Trophoblast cell (in vitro differentiated cells and primary cell): ENCODE data around the gene KANSL1.
"Not testable (repeated sequence)": the region's sequence is repeated elsewhere in the genome, so short reads cannot be mapped to it uniquely, and the experiment has no call there.

Source experiments
- DNase-seq, 2 donors: peaks; one replicate each; pipeline ENCODE4 v3.0.0-alpha.2; 2016
- H2AFZ ChIP-seq: 2 replicates; pipeline ENCODE4 v1.6.1; 2013; ENCODE audit warnings: low read length, moderate library complexity, mild to moderate bottlenecking; ENCODE audit not compliant: insufficient read depth, poor library complexity
- H2AK5ac ChIP-seq: 2 replicates; pipeline ENCODE4 v1.6.1; 2013; ENCODE audit warnings: mild to moderate bottlenecking, low read length
- H2BK120ac ChIP-seq: 2 replicates; pipeline ENCODE4 v1.6.1; 2013; ENCODE audit warnings: low read length, mild to moderate bottlenecking, moderate library complexity; ENCODE audit not compliant: insufficient read depth, poor library complexity
- H2BK12ac ChIP-seq: 2 replicates; pipeline ENCODE4 v1.6.1; 2013; ENCODE audit warnings: mild to moderate bottlenecking, low read length, moderate library complexity
- H2BK5ac ChIP-seq: 2 replicates; pipeline ENCODE4 v1.6.1; 2013; ENCODE audit warnings: low read length, low read depth, moderate library complexity, mild to moderate bottlenecking; ENCODE audit not compliant: poor library complexity
- H3K14ac ChIP-seq: 2 replicates; pipeline ENCODE4 v1.6.1; 2013; ENCODE audit warnings: mild to moderate bottlenecking, low read length
- H3K18ac ChIP-seq: 2 replicates; pipeline ENCODE4 v1.6.1; 2013; ENCODE audit warnings: mild to moderate bottlenecking, low read length
- H3K23ac ChIP-seq: 2 replicates; pipeline ENCODE4 v1.6.1; 2013; ENCODE audit warnings: low read length
- H3K27ac ChIP-seq: 2 replicates; pipeline ENCODE4 v1.5.1; 2013; ENCODE audit warnings: low read depth, mild to moderate bottlenecking, inconsistent platforms, low read length, moderate library complexity
- H3K27me3 ChIP-seq: 2 replicates; pipeline ENCODE4 v1.6.1; 2013; ENCODE audit warnings: inconsistent platforms, mild to moderate bottlenecking, low read length, moderate library complexity; ENCODE audit not compliant: insufficient read depth
- H3K36me3 ChIP-seq, 2 experiments: 1 replicate in 1 of 2; 2 replicates in 1 of 2; pipeline ENCODE4 v1.6.1; 2013; ENCODE audit warnings: low read length in 2 of 2, mild to moderate bottlenecking in 2 of 2, moderate library complexity in 1 of 2; ENCODE audit not compliant: insufficient read depth in 2 of 2, control insufficient read depth in 1 of 2
- H3K4ac ChIP-seq: 2 replicates; pipeline ENCODE4 v1.6.1; 2013; ENCODE audit warnings: low read depth, mild to moderate bottlenecking, low read length, moderate library complexity
- H3K4me1 ChIP-seq, 2 experiments: 1 replicate in 1 of 2; 2 replicates in 1 of 2; pipeline ENCODE4 v1.6.1; 2013; ENCODE audit warnings: low read length in 2 of 2, mild to moderate bottlenecking in 2 of 2, moderate library complexity in 1 of 2; ENCODE audit not compliant: insufficient read depth in 2 of 2, control insufficient read depth in 1 of 2
- H3K4me2 ChIP-seq: 2 replicates; pipeline ENCODE4 v1.6.1; 2013; ENCODE audit warnings: inconsistent platforms, mild to moderate bottlenecking, low read length, moderate library complexity
- H3K4me3 ChIP-seq: 2 replicates; pipeline ENCODE4 v1.5.1; 2013; ENCODE audit warnings: mild to moderate bottlenecking, low read depth, low read length, inconsistent platforms
- H3K79me1 ChIP-seq: one replicate; pipeline ENCODE4 v1.6.1; 2013; ENCODE audit warnings: low read length
- H3K79me2 ChIP-seq: 2 replicates; pipeline ENCODE4 v1.6.1; 2013; ENCODE audit warnings: low read length, mild to moderate bottlenecking; ENCODE audit not compliant: control insufficient read depth, insufficient read depth, poor library complexity
- H3K9ac ChIP-seq: 2 replicates; pipeline ENCODE4 v1.6.1; 2013; ENCODE audit warnings: mild to moderate bottlenecking, low read length
- H3K9me3 ChIP-seq: 2 replicates; pipeline ENCODE4 v1.6.1; 2013; ENCODE audit warnings: low read depth, mild to moderate bottlenecking, control low read depth, inconsistent platforms, low read length; ENCODE audit not compliant: insufficient read depth
- H4K12ac ChIP-seq: 2 replicates; pipeline ENCODE4 v1.6.1; 2013; ENCODE audit warnings: low read depth, mild to moderate bottlenecking, low read length, moderate library complexity
- H4K8ac ChIP-seq: 2 replicates; pipeline ENCODE4 v1.6.1; 2013; ENCODE audit warnings: low read depth, mild to moderate bottlenecking, low read length, moderate library complexity
- H4K91ac ChIP-seq: one replicate; pipeline ENCODE4 v1.6.1; 2013; ENCODE audit warnings: low read depth, mild to moderate bottlenecking, low read length, moderate library complexity
- WGBS: extraction: QIAGEN DNeasy Blood & Tissue Kit; methylation state at CpG from one replicate; pipeline ENCODE4 v1.1.7; 2013; ENCODE audit warnings: missing lambda C conversion rate; ENCODE audit not compliant: insufficient read length, insufficient coverage; ENCODE audit errors: extremely low coverage; 5-methylcytosine and 5-hydroxymethylcytosine counted together

Gene KANSL1

GRCh38 chr17:46223041-46223440, 29.8 kb upstream of the KANSL1 start:
- not testable (repeated sequence) for H3K4me3 ChIP-seq, H3K27ac ChIP-seq, H4K91ac ChIP-seq, DNase-seq, H2BK5ac ChIP-seq, H2BK120ac ChIP-seq, H3K27me3 ChIP-seq, H4K8ac ChIP-seq, H3K9me3 ChIP-seq, H3K4me2 ChIP-seq, H2BK12ac ChIP-seq, H3K23ac ChIP-seq, H3K79me2 ChIP-seq, H4K12ac ChIP-seq, H3K4me1 ChIP-seq, H3K14ac ChIP-seq, H3K9ac ChIP-seq, H3K79me1 ChIP-seq, H3K4ac ChIP-seq, H3K18ac ChIP-seq, H2AFZ ChIP-seq, H2AK5ac ChIP-seq
- H3K36me3 ChIP-seq = peaks cover 8 to 11% of the 10 kb centered on the region in 2 experiments
- no CpG with 5 or more reads among the region's 2 CpGs for WGBS

- H3K18ac ChIP-seq = no peak overlapping the region
- no peak overlapping the region for H3K4ac ChIP-seq
- H3K14ac ChIP-seq = no peak overlapping the region
- no peak for DNase-seq
- H3K9ac ChIP-seq = no peak overlapping the region
- WGBS = no CpG with 5 or more reads among the region's 3 CpGs
- H3K36me3 ChIP-seq = peaks cover 10 to 24% of the 10 kb centered on the region in 2 experiments
- no peak overlapping the region for H3K27ac ChIP-seq
- H2BK120ac ChIP-seq = no peak overlapping the region
- H3K79me1 ChIP-seq = no peaks in the 10 kb centered on the region
- H3K4me2 ChIP-seq = no peak overlapping the region
- no peaks in the 10 kb centered on the region for H3K9me3 ChIP-seq
- H3K23ac ChIP-seq = no peak overlapping the region
- no peak overlapping the region for H4K8ac ChIP-seq
- H2AK5ac ChIP-seq = no peak overlapping the region
- H2BK5ac ChIP-seq = no peak overlapping the region
- H3K4me3 ChIP-seq = no peak overlapping the region
- H3K79me2 ChIP-seq = no peaks in the 10 kb centered on the region
- H3K4me1 ChIP-seq = no peaks in the 10 kb centered on the region
- H4K91ac ChIP-seq = no peak overlapping the region
- no peak overlapping the region for H4K12ac ChIP-seq
- H3K27me3 ChIP-seq = no peaks in the 10 kb centered on the region
- H2AFZ ChIP-seq = no peak overlapping the region
- H2BK12ac ChIP-seq = no peak overlapping the region
Observed at GRCh38 chr17:46216682-46217081, 23.5 kb upstream of the KANSL1 start.

DNA sequence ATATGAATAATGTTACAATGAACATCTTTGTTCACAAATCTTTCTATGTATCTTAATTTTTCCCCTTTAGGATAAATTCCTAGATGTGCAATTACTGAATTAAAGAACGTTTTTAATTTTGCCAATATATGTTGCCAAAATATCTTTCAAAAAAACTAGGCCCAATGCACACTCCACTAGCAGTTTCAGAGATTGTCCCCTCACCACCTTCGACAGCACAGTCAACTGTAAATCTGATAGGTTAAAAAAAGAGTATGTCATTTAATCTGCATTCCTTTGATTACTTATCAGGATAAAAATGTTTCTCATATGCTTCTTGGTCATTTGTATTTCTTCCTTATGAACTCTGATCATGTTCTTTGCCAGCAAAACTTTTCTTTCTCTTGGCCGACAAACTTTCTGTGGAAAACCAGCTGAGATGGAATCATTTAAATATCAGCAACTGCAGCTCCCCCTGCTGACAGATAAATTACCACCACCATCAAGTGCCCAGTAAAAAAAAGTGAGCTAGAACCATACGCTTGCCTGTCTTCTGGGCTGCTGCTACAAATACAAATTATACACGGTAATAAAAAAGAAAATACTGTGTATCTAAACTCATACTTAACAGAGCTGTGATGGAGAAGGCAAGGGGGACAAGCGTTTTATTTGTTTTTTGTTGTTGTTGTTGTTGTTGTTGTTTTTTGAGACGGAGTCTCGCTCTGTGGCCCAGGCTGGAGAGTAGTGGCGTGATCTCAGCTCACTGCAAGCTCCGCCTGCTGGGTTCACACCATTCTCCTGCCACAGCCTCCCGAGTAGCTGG, 19.6 kb upstream of the KANSL1 start:
- DNase-seq = peak; percentile 47 to 78
- Histone ChIP-seq H3K14ac (no peak overlapping the region), H3K79me2 (no peaks in the 10 kb centered on the region), H2BK120ac (no peak overlapping the region), H3K79me1 (no peaks in the 10 kb centered on the region), H4K8ac (no peak overlapping the region), H3K27ac (no peak overlapping the region), H3K9ac (no peak overlapping the region), H3K36me3 (peaks cover 8 to 17% of the 10 kb centered on the region in 2 experiments), H3K4me3 (no peak overlapping the region), H2BK12ac (no peak overlapping the region), H3K4me1 (no peaks in the 10 kb centered on the region), H2AFZ (no peak overlapping the region), H4K12ac (no peak overlapping the region), H2AK5ac (no peak overlapping the region), H3K27me3 (no peaks in the 10 kb centered on the region), H4K91ac (no peak overlapping the region), H3K4ac (no peak overlapping the region), H2BK5ac (no peak overlapping the region), H3K18ac (no peak overlapping the region), H3K4me2 (no peak overlapping the region), H3K23ac (no peak overlapping the region), H3K9me3 (no peaks in the 10 kb centered on the region)
- whole genome bisulfite sequencing = no CpG with 5 or more reads among the region's 11 CpGs

DNA sequence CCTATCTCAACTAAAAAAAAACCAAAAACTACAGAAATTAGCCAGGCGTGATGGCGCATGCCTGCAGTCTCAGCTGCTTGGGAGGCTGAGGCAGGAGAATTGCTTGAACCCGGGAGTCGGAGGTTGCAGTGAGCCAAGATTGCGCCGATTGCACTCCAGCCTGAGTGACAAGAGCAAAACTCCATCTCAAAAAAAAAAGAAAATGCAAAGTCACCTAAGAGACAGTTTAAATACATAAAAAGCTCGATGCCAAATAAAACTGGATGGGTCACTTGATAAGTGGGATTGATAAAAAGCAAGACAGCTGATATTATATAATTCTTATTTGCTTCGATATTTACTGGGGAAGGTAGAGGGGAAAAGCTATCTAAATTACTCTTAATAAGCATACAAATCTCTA, 15.8 kb upstream of the KANSL1 start:
- Histone ChIP-seq H3K23ac (no peak overlapping the region), H4K91ac (no peak overlapping the region), H3K4ac (no peak overlapping the region), H3K79me2 (peaks cover 2% of the 10 kb centered on the region), H2BK5ac (no peak overlapping the region), H3K36me3 (peaks cover 4 to 6% of the 10 kb centered on the region in 2 experiments), H3K4me3 (no peak overlapping the region), H3K18ac (no peak overlapping the region), H2AFZ (no peak overlapping the region), H3K79me1 (no peaks in the 10 kb centered on the region), H3K4me1 (no peaks in the 10 kb centered on the region), H3K14ac (no peak overlapping the region), H3K4me2 (no peak overlapping the region), H3K9ac (no peak overlapping the region), H2BK12ac (no peak overlapping the region), H3K27me3 (no peaks in the 10 kb centered on the region), H3K9me3 (no peaks in the 10 kb centered on the region), H4K8ac (no peak overlapping the region), H2AK5ac (no peak overlapping the region), H2BK120ac (no peak overlapping the region), H3K27ac (no peak overlapping the region), H4K12ac (no peak overlapping the region)
- no peak for DNase-seq
- WGBS = no CpG with 5 or more reads among the region's 8 CpGs
